Measurements from ENCODE around the gene VAPB.

The VAPB gene

DNA sequence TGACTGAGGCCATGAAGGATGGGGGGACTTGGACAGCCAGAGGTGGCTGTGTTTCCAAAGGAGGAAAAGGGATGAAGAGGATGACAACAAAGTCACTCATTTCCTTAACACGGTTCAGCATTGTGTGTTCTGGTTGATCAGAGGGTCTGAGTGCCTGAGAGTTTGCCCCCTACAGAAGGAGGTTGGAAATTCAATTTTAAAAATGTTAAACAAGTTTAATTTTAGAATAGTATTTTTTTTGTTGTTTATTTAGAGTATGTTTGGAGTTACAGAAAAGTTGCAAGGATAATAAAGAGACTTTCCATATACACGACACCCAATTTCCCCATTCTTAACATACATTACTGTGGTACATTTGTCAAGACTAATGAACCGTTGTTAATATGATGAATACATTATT is 10.3 kb upstream of the VAPB start:
- no peak for DNase-seq (ENCODE audit: low spot score)

DNA sequence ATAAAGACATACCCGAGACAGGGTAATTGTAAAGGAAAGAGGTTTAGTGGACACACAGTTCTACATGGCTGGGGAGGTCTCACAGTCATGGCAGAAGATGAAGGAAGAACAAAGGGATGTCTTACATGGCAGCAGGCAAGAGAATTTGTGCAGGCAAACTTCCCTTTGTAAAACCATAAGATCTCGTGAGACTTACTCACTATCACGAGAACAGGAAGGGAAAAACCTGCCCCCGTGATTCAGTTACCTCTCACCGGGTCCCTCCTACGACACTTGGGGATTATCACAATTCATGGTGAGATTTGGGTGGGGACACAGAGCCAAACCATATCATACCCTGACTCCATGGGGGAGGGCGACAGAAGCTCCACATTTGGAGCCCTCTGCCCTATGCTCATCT is 7.4 kb upstream of the VAPB start:
- no peak for DNase-seq (ENCODE audit: low spot score)

DNA sequence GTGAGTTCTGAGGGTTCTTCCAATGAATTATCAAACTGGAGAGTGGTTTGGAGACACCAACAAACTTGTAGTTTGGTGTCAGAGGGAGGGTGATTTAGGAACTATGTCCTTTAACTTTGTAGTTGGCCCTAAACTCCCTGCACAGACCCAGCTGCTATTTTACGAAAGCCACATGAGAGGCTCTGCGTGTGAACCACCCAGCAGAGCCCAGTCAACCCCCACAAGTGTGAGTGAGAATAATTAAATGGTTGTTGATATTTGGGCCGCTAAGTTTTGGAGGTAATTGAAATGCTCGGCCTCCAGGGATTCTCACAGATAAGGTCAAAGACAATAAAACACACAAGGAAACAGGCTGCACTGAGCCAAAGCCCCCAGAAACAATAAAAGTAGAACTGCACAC is 6.9 kb upstream of the VAPB start:
- DNase-seq (ENCODE audit: low spot score), result no peak

DNA sequence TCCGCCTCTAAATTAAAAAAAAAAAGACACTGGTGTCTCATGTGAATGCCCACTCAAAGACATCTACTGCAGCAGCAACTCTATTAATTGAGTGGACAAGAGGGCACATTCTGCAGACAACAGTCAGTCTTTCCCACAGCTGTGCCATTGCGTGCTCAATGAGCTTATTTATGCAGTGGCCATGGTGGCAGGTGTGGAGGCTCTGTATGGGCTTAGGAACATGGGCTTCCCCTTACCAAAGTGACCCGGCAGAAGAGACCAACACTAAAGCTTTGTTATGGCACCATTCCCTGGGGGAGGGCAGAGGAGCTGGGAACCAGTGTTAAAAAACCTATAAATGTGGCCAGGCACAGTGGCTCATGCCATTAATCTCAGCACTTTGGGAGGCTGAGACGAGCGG is 4.2 kb upstream of the VAPB start:
- no peak for DNase-seq (ENCODE audit: low spot score)

DNA sequence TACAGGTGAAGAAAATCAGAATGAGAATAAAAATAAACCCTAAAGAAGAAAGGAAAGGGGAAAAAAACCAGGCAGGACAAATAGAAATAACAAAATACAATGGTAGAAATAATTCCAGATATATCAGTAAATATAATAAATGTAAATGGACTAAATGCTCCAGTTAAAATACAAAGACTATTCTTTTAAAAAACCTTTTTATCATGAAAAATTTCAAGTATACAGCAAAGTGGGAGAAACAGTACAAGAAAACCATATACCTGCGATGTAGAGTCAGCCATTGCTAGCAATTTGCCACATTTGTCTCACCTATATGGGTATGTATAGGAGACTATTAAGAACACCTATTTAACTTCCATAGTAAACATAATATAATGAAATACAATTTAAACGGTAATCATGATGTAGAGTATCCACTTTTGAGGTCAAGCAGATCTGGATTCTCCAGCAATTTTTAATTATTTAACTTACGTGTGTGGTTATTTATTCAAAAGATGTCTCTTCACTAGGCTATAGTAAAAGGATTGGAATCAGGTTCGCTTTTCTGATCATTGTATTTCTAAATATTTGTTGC is 914 bp upstream of the VAPB start:
- no peak for DNase-seq (ENCODE audit: low spot score)

DNA sequence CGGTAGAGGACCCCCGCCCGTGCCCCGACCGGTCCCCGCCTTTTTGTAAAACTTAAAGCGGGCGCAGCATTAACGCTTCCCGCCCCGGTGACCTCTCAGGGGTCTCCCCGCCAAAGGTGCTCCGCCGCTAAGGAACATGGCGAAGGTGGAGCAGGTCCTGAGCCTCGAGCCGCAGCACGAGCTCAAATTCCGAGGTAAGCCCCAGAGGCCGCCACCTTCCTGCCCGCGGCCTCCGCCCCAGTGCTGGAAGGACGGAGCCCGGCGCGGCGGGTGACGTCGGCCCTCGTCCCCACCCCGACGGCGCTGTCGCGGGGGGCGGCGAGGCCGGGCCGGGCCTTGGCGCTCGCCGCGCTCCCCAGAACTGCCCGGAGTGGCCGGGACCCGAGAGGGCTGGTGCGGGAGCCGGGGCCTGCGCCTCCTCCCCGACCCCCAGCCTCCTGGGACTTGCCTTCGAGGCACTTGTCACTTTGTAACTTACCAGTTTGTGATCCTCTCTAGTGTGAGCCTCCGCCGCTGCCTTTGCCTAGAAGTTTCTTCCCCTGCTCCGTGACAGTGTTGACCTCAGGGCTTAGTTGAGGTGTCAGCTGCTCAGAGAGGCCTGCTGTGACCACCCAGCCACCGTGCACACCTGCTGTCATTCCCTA is 417 bp downstream of the VAPB start:
- no peak for DNase-seq (ENCODE audit: low spot score)

DNA sequence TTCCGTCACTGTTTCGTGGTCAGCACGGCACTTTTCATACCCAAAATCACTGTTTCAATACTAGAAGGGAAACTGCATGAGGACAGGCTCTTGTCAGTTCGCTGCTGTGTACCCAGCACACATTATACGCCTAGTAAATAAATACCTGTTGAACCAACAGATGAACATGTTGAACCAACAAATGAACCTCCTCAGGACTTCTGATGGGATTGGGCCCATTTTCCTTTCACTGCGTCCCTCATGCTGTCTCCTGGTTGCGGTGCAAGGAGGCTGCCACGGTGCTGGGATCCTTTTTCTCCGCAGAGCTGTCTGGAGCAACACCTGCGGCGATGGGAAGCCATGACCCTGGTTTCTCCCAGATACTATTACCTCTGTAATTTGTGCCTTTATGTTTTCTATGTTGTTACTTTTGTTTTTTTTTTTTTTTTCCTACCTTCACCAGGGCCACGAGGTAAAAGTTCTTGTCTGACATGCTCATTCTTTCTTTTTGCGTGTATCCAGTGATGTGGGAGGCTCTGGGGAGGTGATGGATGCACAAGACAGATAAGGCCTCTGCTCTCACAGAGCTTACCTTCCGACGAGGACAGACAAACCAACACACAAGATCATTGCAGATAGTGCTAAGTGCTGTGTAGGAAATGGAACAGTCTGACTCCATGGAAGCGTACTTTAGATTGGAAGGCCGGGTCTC is 1.1 kb downstream of the VAPB start:
- DNase-seq (ENCODE audit: low spot score), result no peak

DNA sequence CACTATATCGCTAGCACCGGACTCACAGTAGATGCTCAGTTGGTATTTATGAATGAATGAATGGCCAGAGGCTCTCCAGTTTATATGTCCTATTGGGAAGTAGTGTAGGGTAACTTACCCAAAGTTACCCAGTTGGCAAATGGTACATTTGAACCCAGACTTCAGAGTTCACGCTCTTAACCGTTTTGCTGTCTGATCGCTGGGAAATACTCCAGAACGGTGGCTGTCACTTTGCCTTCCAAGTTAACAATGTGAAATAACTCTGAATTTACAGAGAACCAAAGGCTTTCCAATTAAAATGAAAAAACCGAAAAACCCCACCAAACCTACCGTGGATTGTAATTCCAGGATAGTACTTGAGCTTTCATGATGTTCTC is 1.6 kb downstream of the VAPB start:
- DNase-seq (ENCODE audit: low spot score), result no peak

DNA sequence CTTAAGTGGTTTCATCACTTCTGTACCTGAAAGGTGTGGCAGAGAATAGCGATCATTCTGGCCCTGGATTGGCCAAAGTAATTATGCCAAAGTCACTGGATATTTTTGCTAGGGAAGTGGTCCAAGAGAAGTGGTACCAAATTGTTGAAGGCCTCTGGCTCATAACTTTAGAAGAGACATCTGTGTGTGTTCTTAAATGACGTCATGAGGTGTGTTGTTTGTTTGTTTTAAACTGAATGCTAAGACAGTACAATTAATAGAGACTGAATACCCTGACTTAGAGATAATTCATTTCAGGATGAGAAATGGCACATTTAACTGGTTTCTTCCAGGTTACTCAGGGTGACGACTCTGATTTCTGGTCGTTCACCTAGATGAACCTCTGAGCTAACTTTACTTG is 3.3 kb downstream of the VAPB start:
- no peak for DNase-seq (ENCODE audit: low spot score)

DNA sequence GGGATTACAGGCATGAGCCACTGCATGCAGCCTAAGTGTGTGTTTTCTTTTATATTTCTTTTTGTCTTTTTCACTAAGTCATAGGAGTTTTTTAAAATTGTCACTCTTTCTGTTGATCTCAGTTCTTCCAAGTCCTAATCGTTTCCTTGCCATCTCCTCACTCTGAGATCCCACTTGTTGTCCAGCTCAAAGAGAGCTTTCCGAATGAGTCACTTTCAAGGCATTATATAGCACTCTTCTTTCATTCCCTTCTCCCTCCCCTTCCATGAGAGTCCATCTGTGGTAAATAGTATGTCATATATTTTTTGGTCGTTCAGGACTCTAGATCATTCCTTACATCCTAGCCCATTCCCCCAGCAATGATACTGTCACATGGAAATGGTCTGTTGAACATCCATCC is 4.3 kb downstream of the VAPB start:
- no peak for DNase-seq (ENCODE audit: low spot score)

DNA sequence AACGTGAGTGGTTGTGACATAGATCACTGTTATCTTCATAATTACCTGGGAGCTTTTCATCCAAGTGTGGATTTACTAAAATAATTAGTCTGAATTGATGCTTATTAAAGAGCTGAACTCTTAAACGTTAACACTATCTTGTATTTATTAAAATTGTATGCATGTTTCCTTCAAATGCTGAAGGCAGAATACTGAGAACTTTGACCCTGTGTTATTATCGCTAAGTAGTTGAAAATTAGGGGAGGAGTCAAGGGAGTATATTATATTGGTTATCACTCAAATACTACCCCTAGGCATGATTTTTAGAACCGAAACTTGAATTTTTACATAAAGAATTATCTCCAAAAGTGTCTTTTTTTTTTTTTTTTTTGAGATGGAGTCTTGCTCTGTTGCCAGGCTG is 5.8 kb downstream of the VAPB start:
- DNase-seq (ENCODE audit: low spot score), result no peak

DNA sequence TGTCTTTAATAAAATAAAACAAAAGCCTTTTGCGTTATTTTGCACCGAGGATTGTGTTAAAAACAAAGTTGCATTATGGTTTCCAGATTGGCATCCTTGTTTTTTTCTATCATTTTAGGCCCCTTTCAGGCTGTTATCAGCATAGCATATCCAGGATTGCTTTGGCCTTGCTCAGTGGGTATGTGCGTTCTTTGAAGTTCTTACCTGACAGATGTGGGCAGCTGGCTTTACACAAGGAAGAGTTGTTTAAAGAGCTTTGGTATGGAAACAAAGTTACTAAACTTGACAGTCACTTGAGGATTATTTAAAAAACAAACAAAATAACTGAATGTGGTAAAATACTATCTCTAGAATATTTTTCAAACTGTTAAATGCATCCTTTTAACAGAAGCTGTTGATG is 6.6 kb downstream of the VAPB start:
- no peak for DNase-seq (ENCODE audit: low spot score)

DNA sequence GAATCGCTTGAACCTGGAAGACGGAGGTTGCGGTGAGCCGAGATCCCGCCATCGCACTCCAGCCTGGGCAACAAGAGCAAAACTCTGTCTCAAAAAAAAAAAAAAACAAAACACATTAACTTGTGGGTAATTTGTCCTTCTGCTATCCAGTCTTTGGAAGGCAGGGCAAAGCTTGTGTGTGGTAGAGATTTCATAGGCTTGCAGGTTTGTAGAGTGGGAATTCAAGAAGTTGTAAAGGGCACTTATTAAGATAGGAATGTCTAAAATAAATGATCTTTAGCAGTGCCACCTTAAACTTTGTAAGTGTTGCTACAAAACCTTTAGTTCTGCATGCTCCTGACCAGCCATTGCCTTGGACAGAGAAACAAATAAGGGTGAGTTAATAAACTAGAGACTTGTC is 8.4 kb downstream of the VAPB start:
- DNase-seq (ENCODE audit: low spot score), result no peak

DNA sequence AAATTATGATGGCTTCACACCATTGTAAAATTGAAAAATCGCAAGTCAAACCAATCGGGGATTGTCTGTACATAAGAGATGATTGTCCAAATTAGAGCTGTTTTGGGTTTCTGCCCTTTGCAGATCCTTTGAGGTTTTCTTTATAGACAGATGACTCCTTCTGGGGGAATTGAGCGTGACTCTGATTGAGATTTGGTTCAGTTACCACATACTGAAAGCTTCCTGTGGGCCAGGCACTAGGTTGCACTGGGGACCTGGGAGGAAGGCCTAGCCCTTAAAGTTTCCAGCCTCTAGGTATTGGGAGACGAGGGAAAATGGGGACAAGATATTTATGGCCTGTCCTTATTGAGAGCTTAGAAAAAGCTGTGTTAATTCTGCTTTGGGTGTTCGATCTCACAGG is 9.2 kb downstream of the VAPB start:
- no peak for DNase-seq (ENCODE audit: low spot score)

DNA sequence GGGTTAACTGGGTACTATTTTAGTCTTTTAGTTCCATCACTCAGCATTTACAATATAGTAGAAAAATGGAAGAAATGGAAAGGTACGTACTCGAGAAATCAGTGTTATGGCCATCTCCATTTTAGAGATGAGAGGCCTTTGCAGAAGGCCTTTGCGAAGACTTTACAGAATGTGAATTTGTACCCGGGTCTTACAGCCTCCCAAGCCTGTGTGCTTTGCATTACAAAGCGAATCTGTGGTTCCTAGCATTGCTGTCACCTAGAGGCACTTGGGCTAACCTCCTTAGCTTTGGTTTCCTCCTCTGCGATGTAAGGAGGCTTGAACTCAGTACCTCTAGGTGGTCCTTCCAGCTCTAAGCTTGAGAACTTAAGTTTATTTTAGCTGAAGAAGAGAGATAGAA is 10.9 kb downstream of the VAPB start:
- no peak for DNase-seq (ENCODE audit: low spot score)

DNA sequence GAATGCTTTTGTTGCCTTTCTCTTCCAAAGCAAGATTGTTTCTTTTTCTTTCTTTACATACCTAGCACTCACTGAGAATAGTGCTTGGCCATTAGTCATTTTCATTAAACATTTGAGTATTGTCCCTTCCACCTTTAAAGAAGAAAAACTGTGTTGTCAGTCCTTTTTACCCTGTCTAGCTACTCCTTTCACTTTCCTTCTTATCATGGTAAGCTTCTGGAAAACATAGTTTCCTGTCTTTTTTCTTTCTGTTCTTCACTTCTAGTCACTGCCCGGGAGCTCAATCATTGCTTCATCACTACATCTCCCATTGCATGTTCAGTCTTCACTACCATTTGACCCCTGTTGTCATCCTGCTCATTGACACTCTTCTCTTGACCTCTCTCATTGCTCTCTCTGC is 12.1 kb downstream of the VAPB start:
- no peak for DNase-seq (ENCODE audit: low spot score)

DNA sequence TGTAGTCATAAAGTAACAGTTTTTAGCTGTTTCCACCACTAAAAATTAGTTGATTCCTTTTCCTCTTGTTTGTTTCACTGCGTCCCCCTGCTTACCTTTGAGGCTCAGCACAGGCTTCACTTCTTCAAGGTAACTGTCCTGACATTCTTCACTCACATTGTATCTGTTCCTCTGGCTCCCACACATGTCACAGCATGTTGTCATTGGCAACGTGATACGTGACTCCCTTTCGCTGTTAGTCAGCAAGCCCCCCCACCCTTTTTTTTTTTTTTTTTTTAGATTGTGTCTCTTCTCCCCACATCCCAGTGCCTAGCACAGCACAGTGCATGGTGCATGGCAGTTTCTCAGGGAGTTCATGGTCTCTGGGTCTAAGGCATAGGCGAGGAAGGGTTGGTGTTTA is 13.3 kb downstream of the VAPB start:
- DNase-seq (ENCODE audit: low spot score), result no peak

DNA sequence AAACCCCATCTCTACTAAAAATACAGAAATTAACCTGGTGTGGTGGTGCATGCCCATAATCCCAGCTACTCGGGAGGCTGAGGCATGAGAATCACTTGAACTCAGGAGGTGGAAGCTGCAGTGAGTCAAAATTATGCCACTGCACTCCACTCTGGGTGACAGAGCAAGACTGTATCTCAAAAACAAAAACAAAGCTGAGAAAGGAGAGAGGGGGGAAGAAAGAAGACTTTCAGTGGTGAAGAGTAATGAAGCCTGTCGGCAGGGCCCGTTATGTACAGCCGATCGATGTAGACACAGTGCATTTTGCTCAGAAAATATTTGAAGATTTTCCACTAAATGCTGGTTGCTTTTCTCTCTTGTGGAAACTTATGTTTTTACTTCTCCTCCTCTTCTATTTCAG is 13.8 kb downstream of the VAPB start:
- DNase-seq (ENCODE audit: low spot score), result no peak

DNA sequence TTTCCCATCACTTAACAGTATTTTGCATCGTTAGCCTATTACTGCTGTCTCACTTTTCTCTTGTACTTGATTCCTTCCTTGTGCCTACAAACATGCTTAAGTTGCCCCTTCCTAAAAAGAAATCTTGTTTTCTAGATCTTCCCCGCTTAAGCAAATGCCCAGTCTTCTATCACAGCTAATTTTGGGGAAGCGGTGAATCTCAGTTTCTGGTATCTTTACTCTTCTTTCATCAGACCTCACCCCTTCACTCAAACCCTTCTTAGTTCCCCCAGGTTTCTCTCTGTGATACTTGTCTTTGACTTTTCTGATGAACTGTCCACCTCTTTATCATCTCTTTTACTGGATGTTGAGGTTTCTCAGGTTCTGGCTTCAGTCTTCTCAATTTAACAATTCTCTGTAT is 14.2 kb downstream of the VAPB start:
- no peak for DNase-seq (ENCODE audit: low spot score)

DNA sequence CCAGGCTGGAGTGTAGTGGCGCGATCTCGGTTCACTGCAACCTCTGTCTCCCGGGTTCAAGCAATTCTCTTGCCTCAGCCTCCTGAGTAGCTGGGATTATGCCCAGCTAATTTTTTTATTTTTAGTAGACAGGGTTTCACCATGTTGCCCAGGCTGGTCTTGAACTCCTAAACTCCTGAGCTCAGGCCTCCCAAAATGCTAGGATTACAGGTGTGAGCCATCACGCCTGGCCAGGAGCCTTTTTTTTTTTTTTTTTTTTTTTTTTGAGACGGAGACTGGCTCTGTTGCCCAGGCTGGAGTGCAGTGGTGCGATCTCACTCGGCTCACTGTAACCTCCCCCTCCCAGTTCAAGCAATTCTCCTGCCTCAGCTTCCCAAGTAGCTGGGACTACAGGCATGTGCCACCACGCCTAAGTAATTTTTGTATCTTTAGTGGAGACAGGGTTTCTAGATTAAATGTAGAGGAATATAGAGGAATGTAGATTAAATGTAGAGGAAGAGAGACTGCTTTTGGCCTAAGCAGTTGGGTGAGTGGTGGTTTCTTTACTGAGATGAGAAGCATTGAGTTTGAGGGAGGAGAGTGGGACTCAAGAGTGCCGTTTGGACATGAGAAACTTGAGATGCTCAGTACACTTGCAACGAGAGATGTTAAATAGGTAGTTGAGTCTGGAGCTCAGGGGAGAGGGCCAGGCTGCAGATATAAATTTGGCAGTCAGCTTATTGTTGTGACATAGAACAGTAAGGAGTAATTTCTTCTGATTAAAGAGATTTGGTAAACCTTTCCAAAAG is 16.7 kb downstream of the VAPB start:
- no peak for DNase-seq (ENCODE audit: low spot score)

DNA sequence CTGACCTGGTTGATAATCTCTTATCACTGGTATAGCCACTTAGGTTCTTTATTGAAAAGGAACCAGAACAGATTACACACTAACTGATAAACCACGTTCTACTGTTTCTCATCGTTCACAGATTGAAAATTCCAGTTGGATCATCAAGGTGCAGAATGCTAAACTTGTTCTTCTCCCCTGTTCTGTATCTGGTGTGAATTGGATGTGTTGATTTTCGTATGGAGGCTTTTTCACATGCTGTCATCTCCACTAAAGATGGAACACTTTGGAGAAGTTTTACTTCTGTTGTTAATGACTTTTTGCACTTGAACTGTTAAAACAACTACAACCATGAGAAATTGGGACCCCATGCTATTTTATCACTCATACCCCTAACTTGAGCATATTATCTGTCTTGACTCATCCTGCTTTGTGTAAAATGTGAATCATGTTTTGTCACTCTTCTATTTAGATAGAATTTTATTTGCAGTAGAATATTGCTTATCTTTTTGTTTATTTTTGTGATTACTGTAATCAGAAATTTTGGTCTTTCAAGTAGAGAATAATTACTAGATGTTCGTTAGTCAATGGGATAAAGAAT is 17.5 kb downstream of the VAPB start:
- no peak for DNase-seq (ENCODE audit: low spot score)

DNA sequence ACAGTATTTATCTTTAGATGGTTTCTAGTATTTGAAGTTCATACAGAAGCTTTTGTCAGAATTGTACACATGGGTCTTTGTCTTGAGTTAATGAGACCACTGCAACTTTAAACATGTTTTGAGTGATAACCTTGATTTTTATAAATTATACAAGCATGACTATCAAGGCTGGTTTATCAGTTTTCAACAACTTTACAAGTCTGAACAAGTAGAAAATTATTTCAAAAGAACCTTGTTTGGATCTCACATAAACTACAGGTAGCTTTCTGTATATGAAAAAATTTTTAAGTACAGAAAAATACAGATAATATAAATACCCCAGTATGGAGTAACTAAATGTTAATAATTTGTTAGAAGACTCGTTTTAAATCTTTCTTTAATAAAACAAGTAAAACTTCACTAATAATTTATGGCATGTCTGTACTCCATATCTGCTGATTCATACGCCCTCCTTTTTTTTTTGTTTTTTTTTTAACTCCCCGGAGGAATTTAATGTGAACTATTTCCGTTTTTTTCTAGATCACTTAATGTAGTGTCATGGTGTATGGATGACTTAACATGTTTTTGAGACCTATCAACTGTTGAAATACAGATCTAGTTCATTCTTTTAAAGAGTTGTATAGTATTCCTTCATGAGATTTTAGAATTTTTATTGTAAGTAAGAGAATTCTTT is 18.3 kb downstream of the VAPB start:
- no peak for DNase-seq (ENCODE audit: low spot score)
